ENCODE measurements around the gene SNX1. TPM values are rescaled to one million over a fixed set of nuclear protein-coding genes. Genes with fewer than 3 reads are reported as not detected.

Gene SNX1
- total and polyA plus RNA-seq, 2 of the 8 experiments (the other 6 are each of a cell fraction or from before 2014, with no cell fraction given), result 27.9 to 59.8 TPM

Small RNAs within 50 kb of the gene (small RNA-seq; reads per million reads assigned to genes)
- gene RF00019 (ENCODE audit: insufficient read depth), result not detected

Other genes with a start within 250 kb of the SNX1 start
- gene DAPK2, start 49.5 kb upstream of the SNX1 start, total RNA-seq (2021; fragmentation: NEBNext Ultra II Directional; extraction: Animal tissue kit (Norgen Biotek cat#: 25700)), result 2.2 and 2.9 TPM in 2 replicates
- 1.8 and 2.4 TPM in 2 replicates for gene DAPK2, start 49.5 kb upstream of the SNX1 start, polyA plus RNA-seq (2011; rRNA removed)
- 86.5 and 89.3 TPM in 2 replicates for gene CIAO2A, start 2.1 kb upstream of the SNX1 start, total RNA-seq (2021; fragmentation: NEBNext Ultra II Directional; extraction: Animal tissue kit (Norgen Biotek cat#: 25700))
- 40.7 and 76.4 TPM in 2 replicates for gene CIAO2A, start 2.1 kb upstream of the SNX1 start, polyA plus RNA-seq (2011; rRNA removed)
- gene SNX22, start 55.7 kb downstream of the SNX1 start, total RNA-seq (2021; fragmentation: NEBNext Ultra II Directional; extraction: Animal tissue kit (Norgen Biotek cat#: 25700)), result 4.9 and 5.1 TPM in 2 replicates
- 4.9 and 7.5 TPM in 2 replicates for gene SNX22, start 55.7 kb downstream of the SNX1 start, polyA plus RNA-seq (2011; rRNA removed)
- 558 and 571 TPM in 2 replicates for gene PPIB, start 67.0 kb downstream of the SNX1 start, total RNA-seq (2021; fragmentation: NEBNext Ultra II Directional; extraction: Animal tissue kit (Norgen Biotek cat#: 25700))
- 513 and 579 TPM in 2 replicates for gene PPIB, start 67.0 kb downstream of the SNX1 start, polyA plus RNA-seq (2011; rRNA removed)

All from H1 (cell line).